Activated CD8-positive, alpha-beta memory T cell treated with anti-CD3 and anti-CD28 coated beads for 48 hours (primary cell): ENCODE results near the gene HSDL1.

Experiments used
- DNase-seq, 3 experiments: peaks; one replicate each; pipeline ENCODE4 v3.0.0-alpha.2; 2020; ENCODE audit warnings: low read depth in 2 of 3, low spot score in 2 of 3

HSDL1 gene

DNA sequence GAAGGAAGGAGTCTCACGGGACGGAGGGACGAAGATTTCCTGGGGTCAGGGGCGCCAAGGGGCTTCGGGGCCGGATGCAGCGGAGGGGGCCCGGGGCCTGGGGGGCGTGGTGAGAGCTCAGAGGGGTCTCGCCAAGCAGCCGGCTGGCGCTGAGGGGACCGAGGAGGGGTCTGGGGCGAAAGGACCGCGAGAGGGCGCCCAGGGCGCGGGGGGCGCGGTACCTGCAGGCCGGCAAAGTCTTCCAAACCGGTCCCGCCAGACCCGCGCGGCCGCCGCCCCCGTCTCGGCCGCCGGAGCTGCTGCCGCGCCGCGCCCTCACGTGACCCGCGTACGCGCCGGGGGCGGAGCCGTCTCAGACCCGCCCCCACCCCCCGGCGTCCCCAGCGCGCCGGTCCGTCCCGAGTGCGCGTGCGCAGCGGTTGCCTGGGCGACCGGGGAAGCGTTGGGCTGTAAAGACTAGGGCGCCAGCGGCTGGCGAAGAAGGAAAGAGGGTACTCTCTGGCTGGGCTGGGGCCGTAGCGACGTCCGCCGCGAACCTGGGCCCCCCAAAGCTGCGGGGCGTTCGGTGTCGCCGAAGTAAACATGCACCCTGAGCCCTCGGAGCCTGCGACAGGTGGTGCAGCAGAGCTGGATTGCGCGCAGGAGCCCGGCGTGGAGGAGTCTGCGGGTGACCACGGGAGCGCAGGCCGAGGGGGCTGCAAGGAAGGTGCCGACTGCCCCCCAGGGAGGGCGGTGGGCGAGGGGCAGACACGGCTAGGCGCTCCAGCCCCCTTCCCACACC is at the start of gene HSDL1, which contains the start of gene DNAAF1:
HSDL1 (minus strand) TSS at position 319 of the 781 bp plus-strand sequence. CDS start 13,856 bp downstream, outside the sequence.
DNAAF1 (plus strand) TSS at position 450 of the 781 bp plus-strand sequence; CDS start at position 583, 133 bp downstream.
- peak; percentile 90 to 96 (median 91) for DNase-seq

- no peak for DNase-seq
These were observed 49.0 kb upstream of the HSDL1 start for GRCh38 chr16:84194018-84194417.

DNA sequence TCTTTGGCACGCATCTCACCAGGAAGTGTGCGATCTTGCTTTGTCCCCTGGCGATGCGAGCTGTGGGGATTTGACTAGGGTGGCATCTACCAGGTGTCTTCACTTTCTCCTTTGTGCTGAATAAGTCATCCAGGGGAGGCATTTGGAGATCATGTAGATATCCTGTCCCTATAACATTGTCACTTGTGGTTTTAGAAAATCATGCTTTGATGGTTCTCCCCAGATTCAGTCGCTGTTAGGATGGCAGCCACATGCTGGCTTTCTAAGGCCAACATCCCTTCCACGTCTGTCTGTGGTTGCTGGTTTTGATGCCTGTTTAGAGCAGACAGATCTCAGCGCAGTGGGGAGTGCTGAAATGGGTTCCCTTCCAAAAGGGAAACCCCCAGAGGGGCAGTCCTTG is 48.5 kb upstream of the HSDL1 start:
- DNase-seq: no peak

GRCh38 chr16:84191466-84191865 is 46.5 kb upstream of the HSDL1 start:
- DNase-seq: no peak

DNA sequence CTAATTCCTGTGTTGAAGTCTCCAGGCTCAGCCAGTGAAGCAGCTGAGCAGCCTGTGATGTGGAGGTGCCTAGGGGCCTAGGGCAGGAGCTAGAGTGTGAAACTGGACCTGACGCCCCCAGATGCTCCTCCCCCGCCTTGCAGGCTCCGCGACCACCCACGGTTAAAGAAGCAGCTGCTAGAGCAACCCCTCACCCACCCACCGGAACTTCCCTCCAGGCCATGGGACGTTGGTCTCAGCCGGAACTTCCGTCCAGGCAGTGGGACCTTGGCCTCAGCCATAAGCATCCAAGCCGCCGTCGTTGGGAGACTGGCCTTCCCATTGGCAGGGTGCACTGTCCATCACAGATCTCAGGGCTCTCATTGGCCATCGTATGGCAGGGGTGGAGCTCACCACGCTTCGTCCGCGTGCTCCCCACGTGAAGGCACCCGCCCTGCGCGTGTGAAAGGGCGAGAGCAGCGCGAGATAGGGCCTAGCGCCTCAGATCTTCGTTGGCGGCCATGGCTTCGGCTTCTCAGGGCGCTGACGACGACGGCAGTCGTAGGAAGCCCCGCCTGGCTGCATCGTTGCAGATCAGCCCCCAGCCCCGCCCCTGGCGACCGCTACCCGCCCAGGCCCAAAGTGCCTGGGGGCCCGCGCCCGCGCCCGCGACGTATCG is 45.9 kb upstream of the HSDL1 start, which contains the start of gene ADAD2:
ADAD2 (plus strand) TSS at position 427 of the 658 bp plus-strand sequence; CDS start at position 501, 74 bp downstream.
- DNase-seq: no peak

GRCh38 chr16:84186685-84187437 is 41.9 kb upstream of the HSDL1 start, which contains the start of gene TAF1C:
TSS of gene TAF1C (minus strand) at chr16:84187057. CDS start at chr16:84184988, 2,069 bp downstream.
- peak; percentile 76 to 91 (median 85) for DNase-seq

DNA sequence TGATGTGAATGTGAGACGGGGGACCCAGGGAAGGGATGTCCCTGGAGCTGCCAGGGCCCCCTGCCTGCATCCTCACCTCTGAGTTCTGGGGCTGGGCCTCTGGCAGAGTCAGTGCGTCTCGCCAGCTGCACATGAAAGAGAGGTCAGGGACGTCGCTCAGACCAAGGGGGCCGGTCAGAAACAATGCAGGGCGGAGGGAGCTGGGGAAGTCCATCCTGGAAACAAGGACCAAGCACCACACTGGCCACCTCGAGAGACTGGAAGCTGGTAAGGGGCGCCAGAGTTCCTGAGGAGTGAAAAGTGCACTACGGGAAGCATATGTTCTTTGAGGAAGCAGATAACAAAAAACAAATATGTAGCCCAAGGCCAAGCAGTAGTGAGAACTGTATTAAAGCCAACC is 39.8 kb upstream of the HSDL1 start:
- DNase-seq: no peak

DNA sequence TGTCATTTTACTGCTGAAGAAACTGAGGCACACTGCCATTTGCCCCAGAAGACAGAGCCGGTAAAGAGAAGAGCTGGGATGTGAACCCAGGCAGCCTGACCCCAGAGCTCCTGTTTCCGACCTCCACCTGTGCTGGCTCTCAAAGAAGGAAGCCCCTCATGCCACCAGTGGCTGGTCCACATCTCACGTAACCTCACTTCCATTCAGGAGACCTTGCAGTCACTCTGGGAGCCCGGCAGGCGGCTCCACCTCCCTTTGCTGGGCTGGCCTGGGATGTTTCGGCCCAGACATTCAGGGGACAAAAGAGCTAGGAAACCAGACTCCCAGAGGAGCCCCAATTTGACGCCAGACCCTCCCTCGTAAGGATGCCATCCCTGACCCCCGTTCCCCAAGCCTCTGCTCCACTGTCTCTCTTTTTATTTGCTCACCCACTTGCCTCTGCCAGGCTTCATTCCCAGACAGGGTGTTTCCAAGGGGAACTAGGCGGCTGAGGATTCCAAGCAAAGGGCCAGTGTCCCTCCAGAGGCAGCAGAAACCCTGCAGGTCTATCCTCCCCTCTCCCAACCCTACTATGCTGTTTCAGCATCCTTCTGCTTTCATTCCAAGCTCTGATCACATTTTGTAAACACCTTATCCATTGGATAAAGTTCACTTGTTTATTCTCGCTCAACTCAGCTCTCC is 39.1 kb upstream of the HSDL1 start:
- no peak for DNase-seq

DNA sequence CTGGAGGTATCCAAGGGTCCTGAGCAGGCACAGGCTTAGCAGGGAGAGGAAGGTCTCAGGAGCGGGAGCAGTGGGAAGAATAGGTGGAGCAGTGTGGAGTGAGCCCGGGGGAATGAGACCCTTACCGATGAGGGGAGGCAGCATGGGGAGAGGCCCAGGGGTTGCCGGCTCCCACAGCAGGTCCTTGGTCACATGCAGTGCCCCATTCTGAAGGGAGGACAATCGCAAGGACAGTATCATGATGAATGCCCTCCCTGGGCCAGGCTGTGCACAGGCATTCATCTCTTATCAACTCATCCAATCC is 38.5 kb upstream of the HSDL1 start:
- no peak for DNase-seq

GRCh38 chr16:84182680-84183571 is 37.9 kb upstream of the HSDL1 start:
- no peak for DNase-seq

DNA sequence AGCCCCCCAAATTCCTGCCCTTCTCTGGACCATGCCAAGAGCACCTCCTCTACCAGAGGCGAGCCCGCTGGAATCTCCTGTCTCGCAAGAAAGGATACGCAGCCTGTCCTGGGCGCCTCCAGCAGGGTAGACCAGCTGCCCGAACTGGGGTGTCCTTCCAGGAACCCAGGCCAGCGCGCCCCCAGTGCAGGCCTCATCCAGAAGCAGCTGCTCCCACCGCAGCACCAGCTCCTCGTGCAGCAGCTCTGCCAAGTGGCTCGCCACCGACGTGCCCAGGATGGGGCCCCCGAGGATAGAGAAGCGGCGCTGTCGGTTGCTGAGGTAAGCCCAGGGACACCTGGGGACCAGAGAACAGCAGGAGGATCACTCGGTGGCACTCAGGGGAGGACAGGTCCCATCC is 37.1 kb upstream of the HSDL1 start:
- DNase-seq: no peak

DNA sequence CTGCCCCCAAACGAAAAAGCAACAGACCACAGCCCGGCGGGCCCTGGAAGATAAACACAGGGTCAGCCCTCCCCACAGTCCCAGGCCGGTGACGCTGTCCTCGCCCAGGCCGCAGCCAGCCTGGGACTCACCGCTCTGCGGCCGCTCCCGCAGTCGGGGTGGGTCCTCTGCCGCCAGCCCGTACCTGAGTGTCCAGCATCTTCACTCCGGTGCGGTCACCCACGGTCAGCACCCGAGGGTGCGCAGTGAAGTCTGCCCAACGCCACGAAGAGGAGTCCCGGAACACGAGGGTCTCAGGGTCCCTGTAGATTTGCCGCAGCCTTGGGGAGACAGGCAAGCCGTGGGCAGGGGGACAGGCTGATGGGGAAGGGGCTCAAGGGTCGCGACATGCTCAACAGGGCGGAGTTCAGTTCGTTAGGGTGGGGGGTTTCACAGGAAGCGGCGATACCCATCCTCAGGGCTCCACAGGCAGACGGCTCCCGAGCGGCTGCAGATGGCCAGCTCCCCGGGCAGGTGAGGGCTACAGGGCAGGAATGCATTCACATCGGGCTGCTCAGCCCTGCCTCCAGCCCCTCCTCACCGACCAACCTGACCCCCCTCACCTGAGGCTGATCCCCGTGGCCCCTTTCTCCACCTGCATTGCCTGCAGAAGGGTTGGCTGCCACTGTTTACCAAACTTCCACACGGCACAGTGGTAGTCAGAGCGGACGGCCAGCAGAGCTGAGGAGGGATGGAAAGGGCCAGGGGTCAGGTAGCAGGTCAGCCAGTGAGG is 36.4 kb upstream of the HSDL1 start:
- no peak for DNase-seq

GRCh38 chr16:84180519-84181140 is 35.7 kb upstream of the HSDL1 start:
- DNase-seq: no peak

- DNase-seq: no peak
These were observed 34.8 kb upstream of the HSDL1 start for GRCh38 chr16:84179612-84180320.

GRCh38 chr16:84178892-84179611 is 34.1 kb upstream of the HSDL1 start:
- no peak for DNase-seq

DNA sequence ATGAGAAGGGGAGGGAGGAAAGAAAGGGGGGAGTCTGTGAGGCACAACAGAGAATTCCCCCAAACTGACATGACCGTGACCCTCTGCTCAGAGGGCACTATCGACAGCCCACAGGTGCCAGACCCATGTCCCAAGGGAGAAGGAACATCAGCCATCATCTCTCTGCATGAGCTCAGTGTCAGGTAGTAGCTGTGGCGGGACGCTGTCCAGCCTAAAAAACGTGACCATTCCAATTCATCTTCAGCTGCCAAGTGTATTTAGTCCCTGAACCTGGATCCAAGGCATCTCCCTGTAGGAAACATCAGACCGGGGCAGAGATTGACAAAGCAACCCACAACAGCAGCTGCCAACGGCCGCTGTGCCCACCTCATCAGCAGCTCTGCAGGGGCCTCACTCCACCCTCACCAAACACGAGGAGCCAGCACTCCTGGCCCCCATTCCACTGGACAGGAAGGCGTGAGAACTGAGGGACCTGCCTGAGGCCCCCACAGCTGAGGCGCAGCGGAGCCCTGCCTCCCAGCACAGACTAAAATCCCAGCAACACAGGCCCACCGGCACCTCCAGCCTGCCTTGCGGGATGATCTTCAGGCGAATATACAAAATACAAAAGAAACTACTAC is 33.3 kb upstream of the HSDL1 start:
- DNase-seq: no peak

DNA sequence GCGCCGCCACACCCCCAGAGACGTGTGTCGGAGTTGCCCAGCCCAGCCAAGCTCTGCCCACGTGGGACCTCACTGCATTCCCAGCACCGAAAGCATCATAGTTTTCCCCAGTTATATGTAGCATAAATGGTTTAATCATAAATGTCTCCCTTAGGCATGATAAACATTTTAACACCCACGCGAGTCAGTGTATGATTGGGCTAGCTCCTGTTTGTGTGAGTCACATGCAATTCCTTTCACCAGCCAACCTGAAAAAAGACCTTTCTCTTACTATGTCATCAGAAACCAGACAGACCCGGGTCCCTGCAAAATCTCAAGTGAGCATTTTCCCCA is 32.7 kb upstream of the HSDL1 start:
- DNase-seq: no peak
